Muscle layer of duodenum (tissue), 2 donors: ENCODE measurements around the gene RETN.

Source experiments
- H3K27ac ChIP-seq: one replicate; pipeline ENCODE4 v1.7.0; 2013; ENCODE audit warnings: mild to moderate bottlenecking, low read length
- H3K27me3 ChIP-seq: one replicate; pipeline ENCODE4 v1.7.0; 2013; ENCODE audit warnings: low read depth, mild to moderate bottlenecking, control low read depth, low read length
- H3K36me3 ChIP-seq, 2 donors: one replicate each; pipeline ENCODE4 v1.7.0; 2013; ENCODE audit warnings: low read length in 2 of 2, control low read depth in 1 of 2, mild to moderate bottlenecking in 1 of 2; ENCODE audit not compliant: insufficient read depth in 2 of 2, control insufficient read depth in 1 of 2
- H3K4me1 ChIP-seq, 2 donors: one replicate each; pipeline ENCODE4 v1.7.0; 2013; ENCODE audit warnings: low read length in 2 of 2, mild to moderate bottlenecking in 2 of 2, control low read depth in 1 of 2, moderate library complexity in 1 of 2; ENCODE audit not compliant: insufficient read depth in 2 of 2, control insufficient read depth in 1 of 2
- H3K4me3 ChIP-seq, 2 donors: one replicate each; pipeline ENCODE4 v1.7.0; 2013; ENCODE audit warnings: low read length in 2 of 2, low read depth in 1 of 2, mild to moderate bottlenecking in 1 of 2
- H3K9me3 ChIP-seq, 2 donors: one replicate each; pipeline ENCODE4 v1.7.0; 2013; ENCODE audit warnings: low read length in 2 of 2, control low read depth in 1 of 2, mild to moderate bottlenecking in 1 of 2; ENCODE audit not compliant: control insufficient read depth in 1 of 2
- donor health status: healthy.

The RETN gene

DNA sequence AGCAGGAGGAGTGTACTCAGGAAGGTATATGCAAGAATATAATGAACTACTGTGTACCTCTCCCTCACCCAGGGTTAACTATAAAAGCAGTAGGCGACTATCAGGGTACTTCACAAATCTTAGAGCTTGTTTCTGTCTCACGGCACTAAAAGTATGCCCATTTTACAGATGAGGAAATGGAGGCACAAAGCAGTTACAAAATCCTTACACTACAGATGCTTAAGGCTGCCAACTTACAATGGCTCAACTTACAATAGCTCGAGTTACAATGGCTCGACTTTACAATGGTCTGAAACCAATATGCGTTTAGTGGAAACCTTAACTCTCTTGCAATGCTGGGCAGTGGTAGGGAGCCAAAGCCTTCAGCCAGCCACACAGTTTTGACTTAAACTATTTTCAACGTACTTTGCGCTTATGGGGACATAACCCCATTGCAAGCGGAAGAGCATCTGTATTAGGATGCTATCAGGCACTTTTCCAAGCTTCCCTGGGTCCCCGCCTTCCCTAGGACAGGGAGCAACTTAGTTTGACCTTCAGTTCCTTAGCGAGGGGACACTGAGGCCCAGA is 29.0 kb downstream of the RETN start:
- H3K27ac ChIP-seq, result no peak overlapping the region
- no peaks in the 10 kb centered on the region for H3K4me1 ChIP-seq
- peaks cover 6% of the 10 kb centered on the region for H3K27me3 ChIP-seq
- no peaks in the 10 kb centered on the region for H3K36me3 ChIP-seq
- no peak overlapping the region for H3K4me3 ChIP-seq
- H3K9me3 ChIP-seq, result no peaks in the 10 kb centered on the region

DNA sequence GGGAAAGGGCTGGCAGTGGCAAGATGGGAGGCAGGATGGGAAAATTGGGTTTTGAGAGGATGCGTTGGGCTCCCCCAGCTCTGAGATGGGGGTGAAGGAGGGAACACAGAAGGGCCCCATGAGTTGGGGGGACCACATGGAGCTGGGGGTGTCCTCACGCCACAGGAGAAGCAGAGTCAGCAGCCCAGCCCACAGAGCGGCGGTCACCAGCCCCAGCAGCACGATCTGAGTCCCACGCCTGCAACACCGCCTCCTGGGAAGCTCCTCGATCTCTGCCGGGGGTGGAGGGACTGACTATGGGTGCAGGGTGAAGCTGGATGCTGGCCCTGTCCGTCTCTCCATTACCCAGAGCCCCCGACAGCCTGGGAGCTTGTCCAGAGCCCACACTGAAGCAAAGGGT is 29.7 kb downstream of the RETN start:
- H3K27ac ChIP-seq, result no peak overlapping the region
- H3K36me3 ChIP-seq, result no peaks in the 10 kb centered on the region
- H3K27me3 ChIP-seq, result peaks cover 6% of the 10 kb centered on the region
- H3K4me3 ChIP-seq, result no peak overlapping the region
- no peaks in the 10 kb centered on the region for H3K9me3 ChIP-seq
- H3K4me1 ChIP-seq, result no peaks in the 10 kb centered on the region

DNA sequence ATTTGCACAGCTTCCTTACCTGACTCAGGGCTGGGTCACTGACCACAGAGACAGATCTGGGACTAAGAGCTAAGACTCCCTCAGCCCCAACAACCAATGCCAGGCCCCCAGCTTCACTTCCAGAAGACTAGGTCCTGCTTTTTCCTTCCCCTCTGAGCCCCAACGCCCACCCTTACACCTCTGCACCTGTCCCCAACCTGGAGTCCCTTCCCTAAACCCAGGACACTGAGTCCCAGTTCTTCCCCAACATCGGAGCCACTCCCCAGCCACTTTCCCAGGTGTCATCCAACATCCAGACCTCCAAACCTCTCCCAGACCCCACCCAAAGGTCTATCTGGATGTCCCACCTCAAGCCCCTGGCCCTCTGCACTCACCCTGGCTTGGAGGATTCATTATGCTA is 30.2 kb downstream of the RETN start:
- Histone ChIP-seq H3K27me3 (peaks cover 6% of the 10 kb centered on the region), H3K27ac (no peak overlapping the region), H3K4me1 (no peaks in the 10 kb centered on the region), H3K36me3 (no peaks in the 10 kb centered on the region), H3K9me3 (no peaks in the 10 kb centered on the region), H3K4me3 (no peak overlapping the region)

DNA sequence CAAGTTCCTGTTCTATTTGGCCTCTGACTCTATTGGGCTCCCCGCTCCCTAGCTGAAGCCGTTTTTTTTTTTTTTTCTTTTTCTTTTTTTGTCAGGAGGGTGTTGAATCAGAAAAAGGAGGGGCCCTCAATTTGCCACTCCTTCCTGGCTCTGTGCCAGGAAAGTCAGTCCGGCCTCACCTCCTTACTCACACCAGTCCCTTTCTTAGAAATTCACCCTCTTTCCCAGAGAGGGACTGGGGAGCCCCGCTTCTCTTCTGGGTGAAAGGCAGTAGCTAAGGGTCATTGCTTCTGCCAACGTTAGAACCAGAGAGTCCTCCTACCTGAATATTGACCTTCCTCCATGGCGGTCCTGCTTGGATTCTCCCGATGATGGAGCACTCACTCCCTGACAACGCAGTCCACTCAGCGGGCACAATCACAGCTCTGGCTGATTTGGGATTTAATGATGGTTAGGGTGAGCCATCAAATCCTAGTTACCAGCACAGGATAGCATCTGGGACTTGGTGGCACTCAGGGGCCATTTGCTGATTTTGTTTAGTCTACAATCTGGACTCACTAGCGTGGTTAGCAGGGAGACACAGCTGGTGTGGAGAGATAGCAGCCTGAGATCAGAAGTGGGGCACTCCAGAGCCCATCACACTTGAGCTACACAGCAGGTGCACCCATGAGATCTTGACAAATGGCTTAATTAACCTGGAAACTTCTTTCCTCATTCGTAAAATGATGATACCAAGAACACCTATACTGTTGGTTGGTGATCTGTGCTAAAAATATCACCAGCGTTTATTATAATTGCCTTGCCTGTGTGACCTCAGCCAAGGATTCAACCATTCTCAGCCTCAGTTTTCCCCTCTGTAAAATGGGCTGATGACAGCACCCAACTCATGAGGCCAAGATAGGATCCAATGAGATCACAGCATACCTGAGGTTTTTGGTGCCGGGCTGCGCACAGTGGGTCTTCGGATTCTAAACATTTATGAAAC is 30.9 kb downstream of the RETN start:
- no peaks in the 10 kb centered on the region for H3K36me3 ChIP-seq
- H3K27me3 ChIP-seq, result peaks cover 6% of the 10 kb centered on the region
- no peaks in the 10 kb centered on the region for H3K9me3 ChIP-seq
- no peaks in the 10 kb centered on the region for H3K4me1 ChIP-seq
- H3K4me3 ChIP-seq, result no peak overlapping the region
- H3K27ac ChIP-seq, result no peak overlapping the region

DNA sequence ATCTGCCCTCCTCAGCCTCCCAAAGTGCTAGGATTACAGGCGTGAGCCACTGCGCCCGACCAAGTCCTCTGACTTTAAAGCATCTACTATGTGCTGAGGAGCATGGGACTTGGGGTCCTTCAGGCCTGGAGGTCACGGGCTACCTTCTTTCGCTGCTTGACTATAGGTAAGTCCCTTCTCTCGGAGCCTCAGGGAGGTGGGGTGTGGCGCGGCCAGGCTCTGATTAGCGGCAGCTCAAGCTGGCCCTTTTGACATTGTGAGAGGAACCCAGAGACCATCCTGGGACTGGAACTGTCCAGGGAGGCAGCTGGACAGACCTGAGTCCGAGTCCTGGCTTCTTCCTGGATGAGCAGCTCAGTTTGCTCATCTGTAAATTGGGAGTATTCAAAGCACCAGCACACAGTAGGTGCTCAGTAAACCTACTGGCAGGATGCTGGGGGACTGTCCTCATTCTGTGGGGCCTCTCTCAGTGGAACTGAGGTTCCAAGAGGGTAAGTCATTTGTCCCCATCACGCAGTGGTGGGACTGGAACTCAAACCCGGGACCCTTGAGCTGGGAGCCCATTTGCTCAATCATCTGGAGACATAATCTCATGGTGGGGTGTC is 32.3 kb downstream of the RETN start:
- no peaks in the 10 kb centered on the region for H3K4me1 ChIP-seq
- no peaks in the 10 kb centered on the region for H3K9me3 ChIP-seq
- peaks cover 6% of the 10 kb centered on the region for H3K27me3 ChIP-seq
- H3K36me3 ChIP-seq, result no peaks in the 10 kb centered on the region
- H3K27ac ChIP-seq, result no peak overlapping the region
- H3K4me3 ChIP-seq, result no peak overlapping the region

DNA sequence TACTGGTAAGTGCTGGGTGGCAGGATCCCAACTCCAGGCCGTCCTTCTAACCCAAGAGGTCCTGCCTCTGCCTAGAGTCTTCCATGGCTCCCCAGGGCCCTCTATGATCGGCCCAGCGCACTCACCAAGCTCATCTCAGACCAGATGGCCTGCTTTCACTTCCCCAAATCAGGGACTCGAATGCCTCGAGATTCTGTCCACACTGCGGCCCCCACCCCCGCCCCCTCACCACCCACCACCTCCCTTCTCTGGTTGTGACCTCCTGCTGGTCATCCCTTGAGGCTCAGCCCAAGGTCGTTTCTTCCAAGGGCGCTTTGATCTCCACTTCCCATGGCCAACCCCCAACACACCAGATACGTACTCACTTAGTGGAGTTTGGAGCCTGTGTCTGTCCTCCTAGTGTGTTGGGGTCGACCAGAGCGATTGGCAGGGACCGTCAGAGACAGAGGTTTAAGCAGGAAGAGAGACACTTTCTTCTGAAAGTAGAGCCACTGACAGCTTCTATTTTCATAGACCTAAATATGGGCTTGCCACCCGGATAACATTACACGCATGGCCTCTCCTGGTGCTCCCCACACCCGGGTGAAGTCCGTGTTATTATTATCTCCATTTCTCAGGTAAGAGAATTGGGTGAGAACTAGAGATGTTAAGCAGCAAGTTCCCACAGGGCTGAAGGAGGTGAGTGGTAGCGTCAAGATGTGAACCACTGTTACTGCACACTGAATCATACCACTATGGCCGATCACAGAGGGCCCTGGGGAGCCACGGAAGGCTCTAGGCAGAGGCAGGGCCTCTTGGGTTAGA is 33.0 kb downstream of the RETN start, which contains the start of gene FCER2:
TSS of gene FCER2 (minus strand) at position 478 of the 804 bp plus-strand sequence. CDS start 2,371 bp downstream, outside the sequence.
- H3K36me3 ChIP-seq, result no peaks in the 10 kb centered on the region
- H3K27ac ChIP-seq, result no peak within 1 kb of the TSS
- H3K27me3 ChIP-seq, result peaks cover 6% of the 10 kb centered on the region
- no peak within 1 kb of the TSS for H3K4me3 ChIP-seq
- H3K4me1 ChIP-seq, result no peaks in the 10 kb centered on the region
- no peaks in the 10 kb centered on the region for H3K9me3 ChIP-seq

DNA sequence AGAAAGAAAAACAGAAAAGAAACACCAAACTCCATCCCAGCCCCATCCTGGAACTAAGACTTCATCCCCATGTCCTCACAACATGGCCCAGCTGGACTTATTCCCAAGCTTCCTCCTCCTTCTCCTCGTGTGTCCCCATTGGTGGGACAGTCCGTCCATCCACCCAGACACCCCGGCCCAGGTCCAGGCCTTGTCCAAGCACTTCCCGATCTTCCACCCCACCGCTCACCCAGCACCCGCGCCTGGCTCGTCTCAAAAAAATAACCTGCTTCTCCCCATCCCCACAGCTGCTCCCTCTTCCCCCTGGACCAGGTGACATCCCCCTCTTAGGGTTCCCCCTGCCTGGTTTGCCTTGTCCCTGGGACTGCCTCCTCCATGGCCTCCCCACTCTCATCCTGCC is 34.5 kb downstream of the RETN start:
- H3K27ac ChIP-seq, result no peak overlapping the region
- peaks cover 1% of the 10 kb centered on the region for H3K27me3 ChIP-seq
- no peaks in the 10 kb centered on the region for H3K36me3 ChIP-seq
- H3K4me1 ChIP-seq, result no peaks in the 10 kb centered on the region
- H3K9me3 ChIP-seq, result no peaks in the 10 kb centered on the region
- no peak overlapping the region for H3K4me3 ChIP-seq

DNA sequence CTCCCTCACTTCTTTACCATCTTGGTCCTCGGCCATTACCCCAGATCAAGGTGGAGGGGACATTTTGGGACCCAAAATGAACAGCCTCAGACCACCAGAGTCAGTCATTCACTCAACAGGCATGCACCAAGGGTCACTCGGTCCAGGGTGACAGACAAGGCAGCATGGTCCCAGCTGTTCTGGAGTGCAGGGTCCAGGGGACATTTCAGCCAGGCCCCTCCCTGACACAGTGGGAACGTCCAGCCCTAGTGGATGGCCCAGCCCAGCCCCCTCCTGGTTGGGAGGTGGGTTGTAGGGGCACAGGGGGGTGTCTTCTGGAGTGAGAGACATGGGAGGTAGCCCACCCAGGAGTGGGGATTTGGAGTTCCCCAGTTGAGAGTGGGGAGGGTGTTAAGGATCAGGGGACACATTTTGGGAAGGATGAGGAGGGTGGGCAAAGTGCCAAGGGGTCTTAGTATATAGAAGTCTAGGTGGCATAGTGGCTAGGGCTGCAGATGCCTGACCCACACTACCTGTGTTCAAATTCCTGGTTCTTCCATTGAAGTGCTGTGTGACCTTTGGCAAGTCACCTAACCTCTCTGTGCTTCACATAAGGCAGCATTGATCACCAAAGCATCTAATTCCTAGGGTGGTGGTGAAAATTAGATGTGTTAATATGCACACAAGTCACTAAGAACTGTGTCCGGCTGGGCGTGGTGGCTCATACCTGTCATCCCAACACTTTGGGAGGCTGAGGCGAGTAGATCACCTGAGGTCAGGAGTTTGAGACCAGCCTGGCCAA is 35.6 kb downstream of the RETN start:
- Histone ChIP-seq H3K36me3 (no peaks in the 10 kb centered on the region), H3K4me1 (no peaks in the 10 kb centered on the region), H3K4me3 (no peak overlapping the region), H3K27me3 (no peaks in the 10 kb centered on the region), H3K27ac (no peak overlapping the region), H3K9me3 (no peaks in the 10 kb centered on the region)

DNA sequence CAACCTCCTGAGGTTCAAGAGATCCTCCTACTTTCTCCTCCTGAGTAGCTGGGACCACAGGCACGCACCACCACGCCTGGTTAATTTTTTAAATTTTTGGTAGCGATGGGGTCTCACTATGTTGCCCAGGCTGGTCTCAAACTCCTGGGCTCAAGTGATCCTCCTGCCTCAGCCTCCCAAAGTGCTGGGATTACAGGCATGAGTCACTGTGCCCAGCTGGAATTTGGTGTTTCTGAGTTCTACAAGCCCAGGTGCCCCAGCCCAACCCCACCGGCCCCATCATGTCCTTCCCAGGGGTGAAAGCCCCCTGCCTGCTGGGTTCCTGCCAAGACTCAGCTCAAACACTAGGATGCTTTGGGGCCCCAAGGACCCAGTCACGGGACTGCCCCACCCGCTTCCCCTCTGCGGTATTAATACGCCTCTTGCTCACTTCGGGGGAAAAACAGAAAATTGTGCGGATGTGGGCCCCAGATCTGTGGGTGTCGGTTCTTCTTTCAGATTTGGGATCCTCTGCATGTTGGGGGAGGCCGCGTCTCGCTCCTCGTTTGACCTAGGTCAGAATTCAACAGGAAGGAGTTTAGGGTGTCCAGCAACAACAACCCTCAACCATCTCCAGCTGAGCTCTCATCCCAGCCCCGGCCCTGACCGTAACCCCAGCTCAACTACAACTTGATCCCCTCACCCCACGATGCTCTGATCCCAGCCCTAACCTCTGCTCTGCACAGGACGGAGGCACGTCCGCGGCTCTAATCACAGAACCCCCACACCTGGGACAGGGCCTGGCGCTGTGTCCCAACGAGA is 36.7 kb downstream of the RETN start:
- no peaks in the 10 kb centered on the region for H3K27me3 ChIP-seq
- H3K4me3 ChIP-seq, result no peak overlapping the region
- no peaks in the 10 kb centered on the region for H3K9me3 ChIP-seq
- no peaks in the 10 kb centered on the region for H3K36me3 ChIP-seq
- no peak overlapping the region for H3K27ac ChIP-seq
- H3K4me1 ChIP-seq, result no peaks in the 10 kb centered on the region
